GM23248 (cell line): ENCODE measurements around the gene CSPG5.
A peak's percentile ranks its signal among the peaks of the same experiment; 100 is the strongest.

Experiments used
- EZH2 ChIP-seq: fragments of 200-600 bp; sonication (generic); IDR thresholded peaks from 2 replicates; pipeline ENCODE4 v1.6.1; 2018; ENCODE audit warnings: antibody characterized with exemption, mild to moderate bottlenecking; ENCODE audit not compliant: insufficient read depth, poor library complexity, severe bottlenecking
- EZH2phosphoT487 ChIP-seq: fragments of 200-600 bp; sonication (generic); IDR thresholded peaks from 2 replicates; pipeline ENCODE4 v1.6.1; 2018; ENCODE audit warnings: antibody characterized with exemption, moderate library complexity, mild to moderate bottlenecking, low read depth; ENCODE audit not compliant: insufficient read depth

DNA sequence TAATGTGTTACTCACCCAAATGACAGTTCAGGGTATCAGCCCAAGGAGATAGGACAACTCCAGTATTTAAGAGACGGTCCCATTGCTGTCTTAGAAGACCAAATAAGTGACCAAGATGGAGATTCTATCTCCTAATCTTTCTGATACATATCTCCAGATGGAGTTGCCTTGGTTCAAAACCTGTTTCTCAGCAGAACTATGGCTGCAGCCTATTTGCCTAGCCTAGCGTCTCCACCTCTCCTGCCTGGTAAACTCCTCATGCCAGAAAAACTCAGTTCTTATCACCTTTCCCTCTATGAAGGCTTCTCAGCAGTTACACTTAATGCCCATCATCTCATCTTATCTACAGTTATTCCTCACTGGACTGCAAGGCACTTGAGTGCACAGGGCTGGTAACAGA is 1.2 kb upstream of the CSPG5 start:
- TF ChIP-seq EZH2, result peak; percentile 59
- no peak for TF ChIP-seq EZH2phosphoT487
